Colon (tissue), 2 donors: ENCODE data around the gene UBE2V1.
"Not testable (repeated sequence)": the region's sequence is repeated elsewhere in the genome, so short reads cannot be mapped to it uniquely, and the experiment has no call there.

Experiments used
- FAIRE-seq: peaks from 2 replicates; lab custom pipeline; 2012; peaks lifted over from hg19 to GRCh38; lab: Jason Lieb, UNC
- donor health status: control.
- donor health status: control.

Gene UBE2V1

DNA sequence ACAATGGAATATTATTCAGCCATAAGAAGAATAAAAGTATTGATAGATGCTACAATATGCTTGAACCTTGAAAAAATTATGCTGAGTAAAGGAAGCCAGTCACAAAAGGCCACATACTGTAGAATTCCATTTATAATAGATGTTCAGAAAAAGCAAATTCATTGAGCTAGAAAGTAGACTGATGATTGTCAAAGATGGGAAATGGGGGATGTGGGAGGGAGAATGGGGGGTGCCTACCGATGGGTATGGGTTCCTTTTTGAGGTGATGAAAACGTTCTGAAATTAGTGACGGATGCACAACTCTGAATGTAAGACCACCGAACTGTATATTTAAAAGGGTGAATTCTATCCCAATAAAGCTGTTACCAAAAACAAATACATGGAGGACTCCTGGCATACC lies 18.4 kb downstream of the UBE2V1 start:
- no peak for FAIRE-seq

GRCh38 chr20:50093240-50093639 lies 19.7 kb downstream of the UBE2V1 start:
- FAIRE-seq = no peak

GRCh38 chr20:50092436-50092835 lies 20.5 kb downstream of the UBE2V1 start:
- FAIRE-seq = no peak

DNA sequence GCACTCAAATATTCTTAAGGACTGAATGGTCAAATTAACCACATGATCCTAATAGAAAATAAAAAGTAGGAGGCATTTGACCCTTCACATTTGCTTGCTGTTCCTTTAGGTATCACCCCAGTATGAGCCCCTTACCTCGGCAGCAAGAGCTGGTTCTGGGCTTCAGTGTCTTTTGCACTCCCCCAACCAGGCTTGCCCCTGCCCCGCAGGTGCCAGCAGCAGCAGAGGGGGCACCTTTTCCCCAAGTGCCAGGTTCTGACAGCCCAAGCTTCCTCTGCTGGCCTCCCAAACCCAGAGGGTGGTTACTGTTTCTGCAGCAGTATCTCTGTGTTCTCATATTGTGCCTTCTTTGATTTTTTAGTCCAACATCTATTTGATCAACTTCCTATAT lies 23.2 kb downstream of the UBE2V1 start:
- no peak for FAIRE-seq

DNA sequence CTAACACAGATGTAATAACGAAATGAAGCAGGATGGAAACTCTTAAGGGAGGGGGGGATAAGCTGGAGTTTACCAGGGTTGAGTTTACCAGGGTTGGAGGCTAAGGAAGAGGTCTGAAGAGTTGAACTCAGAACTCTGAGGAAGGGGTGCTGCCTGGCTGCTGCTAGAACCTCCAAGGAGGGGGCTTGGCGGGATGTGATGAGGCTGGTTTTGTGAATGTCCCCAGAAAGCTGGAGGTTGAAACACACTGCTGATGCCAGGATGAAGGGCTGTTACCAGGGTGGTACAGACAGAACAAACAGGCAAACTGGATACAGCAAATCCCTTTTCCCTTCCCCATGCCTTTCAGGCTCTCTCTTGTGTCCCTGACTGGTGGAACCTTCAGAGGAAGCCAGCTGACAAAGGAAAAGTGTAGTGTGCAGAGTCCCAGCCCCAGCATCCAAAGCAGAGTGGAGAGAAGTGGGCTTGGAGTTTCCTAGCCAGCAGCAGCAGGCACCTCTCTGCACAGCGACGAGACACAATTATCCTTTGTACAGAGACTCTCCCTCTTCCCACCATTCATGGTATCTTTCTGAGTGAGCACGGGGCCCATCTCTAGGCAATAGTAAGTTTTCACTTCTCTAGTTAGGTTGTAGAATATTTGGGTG lies 23.7 kb downstream of the UBE2V1 start:
- no peak for FAIRE-seq

DNA sequence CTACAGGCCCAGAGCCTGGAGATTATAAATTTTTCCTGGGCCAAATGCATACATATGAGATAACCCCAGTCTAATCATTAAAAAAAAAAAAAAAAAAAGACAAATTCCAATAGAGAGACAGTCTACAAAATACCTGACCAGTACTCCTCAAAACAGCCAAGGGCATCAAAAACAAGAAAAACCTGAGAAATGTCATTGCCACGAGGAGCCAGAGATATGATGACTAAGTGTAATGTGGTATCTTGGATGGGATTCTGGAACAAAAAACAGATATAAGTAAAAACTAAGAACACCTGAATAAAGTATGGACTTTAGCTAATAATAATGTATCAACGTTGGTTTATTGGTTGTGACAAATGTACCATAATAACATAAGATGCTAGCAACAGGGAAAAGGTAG lies 24.9 kb downstream of the UBE2V1 start:
- no peak for FAIRE-seq

DNA sequence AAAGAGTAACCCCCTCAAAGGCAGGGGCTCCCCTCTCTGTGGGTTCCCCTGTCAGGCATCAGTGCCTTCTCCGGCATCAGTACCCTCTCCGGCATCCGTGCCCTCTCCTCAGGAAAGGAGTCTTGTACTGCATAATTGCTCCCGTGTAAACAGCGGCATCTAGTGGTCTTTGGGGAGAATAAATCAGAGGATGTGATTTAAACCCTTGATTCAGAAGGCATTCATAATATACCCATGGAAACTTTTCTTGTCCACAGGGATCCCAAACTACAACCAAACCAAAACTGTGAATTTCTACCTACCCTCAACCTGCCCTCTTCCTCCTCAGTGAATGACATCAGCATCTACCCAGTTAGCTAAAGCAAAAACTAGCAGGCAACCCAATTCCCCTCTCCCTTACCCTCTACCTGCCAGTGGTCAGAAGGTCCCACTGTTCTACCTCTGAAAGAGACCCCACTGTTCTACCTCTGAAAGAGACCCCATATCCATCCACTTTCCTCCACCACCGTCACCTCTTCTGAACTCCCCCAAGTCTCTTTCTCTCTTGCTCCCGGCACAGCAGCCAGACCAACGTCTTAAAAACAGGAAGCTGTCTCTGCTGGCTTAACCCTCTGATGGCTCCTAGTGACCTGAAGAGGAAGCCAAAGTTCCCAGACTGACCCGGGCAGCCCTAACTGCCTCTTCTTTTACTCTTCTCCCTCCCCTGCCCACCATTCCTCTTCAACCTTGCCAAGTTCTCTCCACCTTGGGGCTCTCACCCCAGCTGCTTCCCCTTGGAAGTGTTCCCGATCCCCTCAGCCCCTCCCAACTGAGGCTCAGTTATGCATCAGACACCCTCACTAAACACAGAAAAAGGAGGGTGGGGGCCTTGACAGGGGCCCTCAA lies 27.2 kb downstream of the UBE2V1 start:
- FAIRE-seq = no peak

DNA sequence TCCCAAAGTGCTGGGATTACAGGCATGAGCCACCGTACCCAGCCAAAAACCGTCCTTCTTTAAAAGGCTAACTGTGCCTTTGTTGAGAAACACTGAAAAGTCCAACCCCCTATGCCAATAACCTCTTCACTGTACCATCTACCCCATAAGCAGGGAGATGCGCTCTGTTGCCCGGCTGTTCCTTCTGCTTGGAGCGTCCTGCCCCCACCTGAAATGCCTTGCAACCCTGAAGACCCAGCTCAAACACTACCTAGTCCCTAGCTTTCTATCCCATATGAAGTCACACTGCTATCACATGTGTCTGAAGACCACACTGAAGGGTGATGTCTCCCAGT lies 27.8 kb downstream of the UBE2V1 start:
- no peak for FAIRE-seq

- no peak for FAIRE-seq
Measured at GRCh38 chr20:50083034-50083433, 29.9 kb downstream of the UBE2V1 start.

DNA sequence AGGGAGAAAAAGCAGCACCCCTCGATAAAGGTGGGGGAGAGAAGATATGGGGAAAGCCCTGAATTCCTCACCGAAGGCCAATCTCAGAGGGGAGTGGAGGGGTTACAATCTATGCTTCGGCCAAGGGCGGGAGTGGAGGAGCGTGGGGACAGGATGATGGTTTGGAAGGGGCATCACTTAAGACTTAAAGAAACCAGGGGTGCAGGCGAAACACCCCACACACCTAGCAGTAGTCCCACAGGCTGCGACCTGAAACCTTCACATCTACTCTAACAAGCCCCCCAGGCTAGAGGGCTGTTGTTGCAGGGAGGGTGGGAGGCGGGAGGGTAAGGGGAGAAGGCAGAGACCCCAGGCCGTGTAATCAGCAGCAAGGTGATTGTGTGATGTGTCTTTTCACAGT lies 30.9 kb downstream of the UBE2V1 start:
- not testable (repeated sequence) for FAIRE-seq

- FAIRE-seq = no peak
Measured at GRCh38 chr20:50077818-50078601, 34.9 kb downstream of the UBE2V1 start.

- FAIRE-seq = no peak
Measured at GRCh38 chr20:50073500-50073899, 39.5 kb downstream of the UBE2V1 start.

DNA sequence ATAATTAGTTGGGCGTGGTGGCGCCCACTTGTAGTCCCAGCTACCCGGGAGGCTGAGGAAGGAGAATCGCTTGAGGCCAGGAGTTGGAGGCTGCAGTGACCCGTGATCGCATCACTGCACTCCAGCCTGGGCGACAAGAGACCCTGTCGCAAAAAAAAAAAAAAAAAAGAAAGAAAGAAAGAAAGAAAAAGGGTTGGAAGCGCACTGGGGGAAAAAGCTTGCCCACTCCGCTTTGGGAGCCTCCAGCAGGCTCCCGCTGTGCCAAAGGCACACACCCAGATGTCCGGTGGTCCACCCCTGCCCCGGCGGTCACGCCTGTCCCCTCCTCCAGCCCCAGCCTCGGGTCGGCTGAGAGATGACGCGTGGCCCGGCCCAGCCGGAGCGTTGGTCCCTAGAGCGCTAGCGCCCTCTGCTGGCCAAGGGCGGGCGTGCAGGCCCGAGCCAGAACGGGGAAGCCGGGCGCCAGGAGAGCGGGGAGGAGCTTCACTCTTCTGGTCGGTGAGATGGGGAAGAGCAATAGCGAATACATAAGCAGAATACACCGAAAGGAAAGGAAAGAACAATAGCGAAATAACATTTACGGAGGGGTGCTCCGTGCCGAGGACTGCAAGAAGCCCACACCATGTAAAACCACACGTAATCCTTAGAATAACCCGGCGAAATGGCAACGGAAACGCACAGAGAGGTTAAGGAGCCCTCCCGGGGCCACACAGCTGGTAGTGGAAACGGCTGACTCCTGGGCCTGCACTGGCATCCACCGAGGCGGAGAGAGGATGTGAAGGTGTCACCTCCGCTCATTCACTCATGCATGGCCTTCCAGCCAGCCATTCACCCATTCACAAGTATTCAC lies 41.7 kb downstream of the UBE2V1 start:
- no peak for FAIRE-seq

DNA sequence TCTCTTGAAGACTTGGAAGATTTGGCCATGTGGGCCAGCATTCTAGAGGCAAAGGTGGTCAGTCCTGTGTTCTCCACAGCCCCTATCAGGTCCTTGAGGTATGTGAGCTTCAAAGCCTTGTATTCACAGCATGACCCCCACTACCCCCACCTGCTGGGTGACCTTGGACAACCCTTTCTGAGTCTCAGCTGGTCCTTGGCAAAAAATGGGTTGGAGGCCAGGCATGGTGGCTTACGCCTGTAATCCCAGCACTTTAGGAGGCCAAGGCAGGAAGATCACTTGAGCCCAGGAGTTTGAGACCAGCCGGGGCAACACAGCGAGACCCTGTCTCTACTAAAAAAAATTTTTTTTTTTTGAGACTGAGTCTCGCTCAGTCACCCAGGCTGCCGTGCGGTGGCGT lies 42.6 kb downstream of the UBE2V1 start:
- no peak for FAIRE-seq

- FAIRE-seq = no peak
Measured at GRCh38 chr20:50068041-50068651, 44.8 kb downstream of the UBE2V1 start.

- no peak for FAIRE-seq
Measured at GRCh38 chr20:50067461-50067860, 45.5 kb downstream of the UBE2V1 start.

DNA sequence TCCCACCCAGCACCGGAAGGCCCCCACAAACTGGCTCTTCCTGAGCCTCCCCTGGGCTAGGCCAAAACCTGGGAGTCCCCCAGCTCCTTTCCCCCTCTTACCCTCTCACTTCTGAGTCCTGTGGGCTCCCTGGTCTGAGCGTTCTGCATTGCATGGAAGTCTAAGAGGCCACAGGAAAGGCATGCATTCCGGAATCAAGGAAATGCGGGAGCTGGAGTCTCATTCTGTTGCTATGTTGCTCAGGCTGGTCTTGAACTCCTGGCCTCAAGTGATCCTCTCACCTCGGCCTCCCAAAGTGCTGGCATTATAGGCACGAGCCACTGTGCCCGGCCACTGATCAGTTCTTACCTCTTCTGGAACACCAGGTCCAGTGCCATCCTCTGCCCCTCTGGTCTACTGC lies 45.9 kb downstream of the UBE2V1 start:
- no peak for FAIRE-seq

DNA sequence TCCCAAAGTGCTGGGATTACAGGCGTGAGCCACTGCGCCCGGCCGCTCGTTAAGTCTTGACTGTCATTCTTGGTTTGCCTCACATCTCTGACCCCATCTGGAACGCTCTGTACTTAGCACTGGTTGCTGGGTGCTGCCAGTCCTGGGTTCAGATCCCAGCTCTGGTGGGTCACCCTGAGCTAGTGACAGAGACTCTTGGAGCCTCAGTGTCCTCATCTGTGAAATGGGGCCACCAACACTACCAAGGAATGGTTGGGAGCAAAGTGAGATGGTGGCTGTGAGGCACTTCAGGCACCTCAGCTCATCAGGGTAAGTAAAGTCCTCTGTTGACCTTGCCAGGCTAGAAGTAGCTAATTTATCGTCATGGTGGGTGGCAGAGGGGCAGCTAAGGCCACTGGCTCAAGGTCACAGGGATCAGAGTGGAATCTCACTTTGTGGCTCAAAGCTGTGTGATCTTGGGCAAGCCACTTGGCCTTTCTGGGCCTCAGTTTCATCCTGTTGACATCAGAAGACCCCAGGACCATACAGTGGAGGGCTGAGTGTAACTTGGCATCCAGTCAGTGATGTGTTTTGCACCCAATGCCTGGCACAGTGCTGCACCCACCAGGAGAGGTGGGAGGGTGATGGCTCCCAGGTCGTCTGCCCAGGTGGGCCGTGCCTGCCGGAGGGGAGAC lies 46.7 kb downstream of the UBE2V1 start:
- FAIRE-seq = no peak

GRCh38 chr20:50065325-50065615 lies 47.7 kb downstream of the UBE2V1 start:
- FAIRE-seq = no peak

- not testable (repeated sequence) for FAIRE-seq
Measured at GRCh38 chr20:50063763-50064162, 49.2 kb downstream of the UBE2V1 start.
